GM23338 (cell line): ENCODE results near the gene STPG4. TPM values are rescaled to one million over a fixed set of nuclear protein-coding genes. Genes with fewer than 3 reads are reported as not detected.

Experiments used
- ATAC-seq: fragments of 200-7000 bp; cut with Tn5 transposase; 3 replicates; pipeline ENCODE4 v1.9.1; 2020
- DNase-seq: peaks from one replicate; pipeline ENCODE4 v3.0.0-alpha.2; 2015; ENCODE audit warnings: low spot score
- H2AFZ ChIP-seq: fragments of 200-600 bp; sonication (generic); 2 replicates; pipeline ENCODE4 v1.8.0; 2016; ENCODE audit warnings: antibody characterized with exemption, mild to moderate bottlenecking, moderate library complexity
- H3F3A ChIP-seq: fragments of 200-600 bp; sonication (generic); replicated peaks from 2 replicates; pipeline ENCODE4 v1.8.0; 2017; ENCODE audit warnings: antibody characterized with exemption, mixed run types, low read depth
- H3K27ac ChIP-seq: fragments of 200-600 bp; sonication (generic); 2 replicates; pipeline ENCODE4 v1.6.1; 2016; ENCODE audit warnings: low read depth
- H3K27me3 ChIP-seq: fragments of 200-600 bp; sonication (generic); 2 replicates; pipeline ENCODE4 v1.8.0; 2016; ENCODE audit warnings: mild to moderate bottlenecking, mixed run types, moderate library complexity; ENCODE audit not compliant: insufficient read depth
- H3K36me3 ChIP-seq: fragments of 200-600 bp; sonication (generic); 2 replicates; pipeline ENCODE4 v1.8.0; 2016; ENCODE audit warnings: mild to moderate bottlenecking; ENCODE audit not compliant: insufficient read depth
- H3K4me1 ChIP-seq: fragments of 200-600 bp; sonication (generic); 2 replicates; pipeline ENCODE4 v1.8.0; 2016; ENCODE audit warnings: mild to moderate bottlenecking, moderate library complexity; ENCODE audit not compliant: insufficient read depth
- H3K4me2 ChIP-seq: fragments of 200-600 bp; sonication (generic); 2 replicates; pipeline ENCODE4 v1.7.1; 2017; ENCODE audit warnings: mixed run types
- H3K4me3 ChIP-seq: fragments of 200-600 bp; sonication (generic); 2 replicates; pipeline ENCODE4 v1.6.1; 2016; ENCODE audit warnings: mixed run types
- H3K79me2 ChIP-seq: fragments of 200-600 bp; sonication (generic); replicated peaks from 2 replicates; pipeline ENCODE4 v1.8.0; 2017; ENCODE audit warnings: mild to moderate bottlenecking; ENCODE audit not compliant: insufficient read depth
- H3K9me2 ChIP-seq: fragments of 200-600 bp; sonication (generic); 2 replicates; pipeline ENCODE4 v1.8.0; 2017; ENCODE audit not compliant: insufficient read depth
- H4K20me1 ChIP-seq: fragments of 200-600 bp; sonication (generic); replicated peaks from 2 replicates; pipeline ENCODE4 v1.8.0; 2017; ENCODE audit warnings: mild to moderate bottlenecking; ENCODE audit not compliant: insufficient read depth
- H3K27ac Mint-ChIP-seq: 2 replicates; pipeline ENCODE4 v1.8.0; 2020; ENCODE audit warnings: inconsistent platforms, mild to moderate bottlenecking, moderate library complexity, mixed read lengths
- H3K27me3 Mint-ChIP-seq: 3 replicates; pipeline ENCODE4 v1.8.0; 2022; ENCODE audit warnings: low read depth, mild to moderate bottlenecking, moderate library complexity, mixed read lengths, inconsistent platforms; ENCODE audit not compliant: insufficient read depth, poor library complexity
- H3K36me3 Mint-ChIP-seq: 3 replicates; pipeline ENCODE4 v1.8.0; 2021; ENCODE audit warnings: low read depth, mild to moderate bottlenecking, inconsistent platforms, moderate library complexity, mixed read lengths
- H3K4me1 Mint-ChIP-seq: 3 replicates; pipeline ENCODE4 v1.8.0; 2020; ENCODE audit warnings: mild to moderate bottlenecking, inconsistent platforms, mixed read lengths
- H3K4me3 Mint-ChIP-seq: 3 replicates; pipeline ENCODE4 v1.8.0; 2021; ENCODE audit warnings: moderate library complexity, mild to moderate bottlenecking, inconsistent platforms, mixed read lengths
- H3K9me3 Mint-ChIP-seq: 3 replicates; pipeline ENCODE4 v1.8.0; 2020; ENCODE audit warnings: moderate library complexity, mild to moderate bottlenecking, inconsistent platforms, mixed read lengths
- CREB1 ChIP-seq: fragments of 250-450 bp; sonication (Bioruptor Pico); IDR thresholded peaks from 2 replicates; pipeline ENCODE4 v1.5.0; 2020; ENCODE audit warnings: low read depth, mild to moderate bottlenecking, moderate library complexity
- EZH2 ChIP-seq: fragments of 200-600 bp; sonication (generic); IDR thresholded peaks from one replicate; pipeline ENCODE4 v1.8.0; 2017; ENCODE audit warnings: antibody characterized with exemption, mild to moderate bottlenecking, low read depth; ENCODE audit not compliant: unreplicated experiment
- EZH2phosphoT487 ChIP-seq: fragments of 200-600 bp; sonication (generic); IDR thresholded peaks from one replicate; pipeline ENCODE4 v1.8.1; 2018; ENCODE audit warnings: antibody characterized with exemption; ENCODE audit not compliant: unreplicated experiment
- NANOG ChIP-seq: IDR thresholded peaks from 2 replicates; pipeline ENCODE4 v1.6.1; 2016; ENCODE audit warnings: antibody characterized with exemption, borderline replicate concordance
- REST ChIP-seq: IDR thresholded peaks from one replicate; pipeline ENCODE4 v1.6.1; 2018; ENCODE audit warnings: antibody characterized with exemption; ENCODE audit not compliant: unreplicated experiment
- ZNF114 ChIP-seq: fragments of 250-450 bp; sonication (Bioruptor Pico); IDR thresholded peaks from 2 replicates; pipeline ENCODE4 v1.5.0; 2020; ENCODE audit warnings: mild to moderate bottlenecking, moderate library complexity
- polyA plus RNA-seq: library from polyadenylated mRNA; unstranded; fragments of >200 nt; fragmentation: Nextera tagmentation; extraction: Ambion mirVana; gene quantifications from 2 replicates; pipeline ENCODE4 v1.2.1, GENCODE V29; 2016
- total RNA-seq: library from RNA; depleted of rRNA; stranded (reverse); fragments of >200 nt; shearing (Covaris generic); gene quantifications from 2 replicates; pipeline ENCODE4 v1.2.3, GENCODE V29; 2014

STPG4 gene
- total and polyA plus RNA-seq, 2 experiments from 2014 or later: 0.28 TPM; not detected in 1

GRCh38 chr2:47095349-47096020 lies 59.6 kb downstream of the STPG4 start:
- Mint-ChIP-seq H3K4me1 (peaks cover 6% of the 10 kb centered on the region), H3K27ac (no peak overlapping the region), H3K9me3 (no peaks in the 10 kb centered on the region; the same call in 2 of the 3 replicates), H3K4me3 (no peak overlapping the region), H3K36me3 (no peaks in the 10 kb centered on the region), H3K27me3 (peaks cover 8% of the 10 kb centered on the region)
- H3K36me3 ChIP-seq: no peaks in the 10 kb centered on the region
- no peak overlapping the region for H3K4me3 ChIP-seq
- TF ChIP-seq REST (no peak), CREB1 (CRISPR knock-in tag) (no peak), NANOG (no peak), EZH2phosphoT487 (no peak)
- ATAC-seq (no peak), DNase-seq (no peak)
- H3F3A ChIP-seq: no peaks in the 10 kb centered on the region
- H3K27ac ChIP-seq: no peak overlapping the region
- H2AFZ ChIP-seq: no peak overlapping the region
- no peaks in the 10 kb centered on the region for H3K79me2 ChIP-seq
- H3K4me1 ChIP-seq: no peaks in the 10 kb centered on the region
- no peaks in the 10 kb centered on the region for H4K20me1 ChIP-seq
- H3K27me3 ChIP-seq: no peaks in the 10 kb centered on the region; the same call in 1 of the 2 replicates
- H3K9me2 ChIP-seq: no peaks in the 10 kb centered on the region
- no peak overlapping the region for H3K4me2 ChIP-seq

GRCh38 chr2:47094511-47095142 lies 60.5 kb downstream of the STPG4 start:
- no peaks in the 10 kb centered on the region for H3K79me2 ChIP-seq
- no peak for ATAC-seq
- Mint-ChIP-seq H3K27ac (no peak overlapping the region), H3K27me3 (peaks cover 9% of the 10 kb centered on the region), H3K4me3 (no peak overlapping the region), H3K36me3 (no peaks in the 10 kb centered on the region), H3K4me1 (peaks cover 7% of the 10 kb centered on the region), H3K9me3 (no peaks in the 10 kb centered on the region; the same call in 2 of the 3 replicates)
- H2AFZ ChIP-seq: no peak overlapping the region
- H3K36me3 ChIP-seq: no peaks in the 10 kb centered on the region
- no peaks in the 10 kb centered on the region for H3K9me2 ChIP-seq
- no peak overlapping the region for H3K4me3 ChIP-seq
- no peaks in the 10 kb centered on the region for H3K4me1 ChIP-seq
- no peaks in the 10 kb centered on the region for H3F3A ChIP-seq
- no peak overlapping the region for H3K27ac ChIP-seq
- H3K4me2 ChIP-seq: no peak overlapping the region
- H3K27me3 ChIP-seq: no peaks in the 10 kb centered on the region; the same call in 1 of the 2 replicates
- DNase-seq: no peak
- no peaks in the 10 kb centered on the region for H4K20me1 ChIP-seq
- no peak for TF ChIP-seq REST
- no peak for TF ChIP-seq ZNF114 (CRISPR knock-in tag)
- TF ChIP-seq EZH2: no peak
